Activated CD8-positive, alpha-beta memory T cell treated with anti-CD3 and anti-CD28 coated beads for 1 hour (primary cell): ENCODE results near the gene DERL3.

Experiments used
- DNase-seq, 2 donors: peaks; one replicate each; pipeline ENCODE4 v3.0.0-alpha.2; 2020; ENCODE audit warnings: low read depth in 1 of 2; ENCODE audit errors: extremely low read depth in 1 of 2

The DERL3 gene

GRCh38 chr22:23806837-23807236 lies 32.0 kb downstream of the DERL3 start:
- DNase-seq = no peak

- DNase-seq = no peak
Observed at GRCh38 chr22:23804781-23805291, 34.0 kb downstream of the DERL3 start.

GRCh38 chr22:23803001-23803819 lies 35.6 kb downstream of the DERL3 start:
- DNase-seq = no peak

GRCh38 chr22:23801886-23802377 lies 36.9 kb downstream of the DERL3 start:
- no peak for DNase-seq

GRCh38 chr22:23801238-23801821 lies 37.5 kb downstream of the DERL3 start:
- DNase-seq = no peak

GRCh38 chr22:23800297-23801237 lies 38.2 kb downstream of the DERL3 start:
- no peak for DNase-seq

GRCh38 chr22:23796461-23796860 lies 42.3 kb downstream of the DERL3 start:
- DNase-seq = no peak

GRCh38 chr22:23793326-23793725 lies 45.5 kb downstream of the DERL3 start:
- DNase-seq = no peak

- no peak for DNase-seq
Observed at GRCh38 chr22:23791738-23792645, 46.8 kb downstream of the DERL3 start.

- no peak for DNase-seq
Observed at GRCh38 chr22:23790819-23791737, 47.7 kb downstream of the DERL3 start.

GRCh38 chr22:23789638-23790037 lies 49.2 kb downstream of the DERL3 start:
- DNase-seq = no peak

GRCh38 chr22:23789121-23789520 lies 49.7 kb downstream of the DERL3 start:
- no peak for DNase-seq

GRCh38 chr22:23787910-23788309 lies 50.9 kb downstream of the DERL3 start:
- no peak for DNase-seq

- DNase-seq = no peak
Observed at GRCh38 chr22:23787600-23787896, 51.3 kb downstream of the DERL3 start.

GRCh38 chr22:23786752-23787599 lies 51.8 kb downstream of the DERL3 start, which contains the start of gene SMARCB1:
Gene SMARCB1, plus strand, starts transcription at chr22:23786966. Its CDS starts 204 bp downstream, at chr22:23787170.
- peak; percentile 66 to 91 for DNase-seq

GRCh38 chr22:23786261-23786710 lies 52.5 kb downstream of the DERL3 start:
- no peak for DNase-seq
